D341Med (cell line): Measurements from ENCODE around the gene CCDC71.
A peak's percentile ranks its signal among the peaks of the same experiment; 100 is the strongest.

Source experiments
- DNase-seq: peaks from one replicate; pipeline ENCODE4 v3.0.0; 2012; ENCODE audit warnings: low spot score

The CCDC71 gene

DNA sequence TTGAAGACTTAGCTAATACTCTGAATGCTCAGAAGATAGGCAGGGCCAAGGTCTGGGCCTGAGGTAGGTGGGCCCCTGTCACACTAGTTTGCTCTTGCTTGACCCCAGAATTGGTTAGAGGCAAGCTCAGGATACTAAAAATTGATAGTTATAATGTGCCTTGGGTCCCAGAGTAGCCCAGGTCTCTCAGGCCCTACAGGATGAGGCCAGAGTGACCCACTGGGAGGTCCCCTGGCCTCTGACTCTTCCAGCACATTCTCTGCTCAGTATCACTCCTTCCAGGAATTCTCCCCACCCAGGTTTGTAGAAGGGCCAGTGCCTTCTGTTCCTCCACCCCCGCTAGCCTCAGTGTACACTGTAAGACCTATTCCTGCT, 4.6 kb upstream of the CCDC71 start:
- no peak for DNase-seq

GRCh38 chr3:49166752-49167556, 823 bp upstream of the CCDC71 start:
- DNase-seq: no peak

GRCh38 chr3:49164983-49165720, 979 bp downstream of the CCDC71 start:
- DNase-seq: peak; percentile 89

DNA sequence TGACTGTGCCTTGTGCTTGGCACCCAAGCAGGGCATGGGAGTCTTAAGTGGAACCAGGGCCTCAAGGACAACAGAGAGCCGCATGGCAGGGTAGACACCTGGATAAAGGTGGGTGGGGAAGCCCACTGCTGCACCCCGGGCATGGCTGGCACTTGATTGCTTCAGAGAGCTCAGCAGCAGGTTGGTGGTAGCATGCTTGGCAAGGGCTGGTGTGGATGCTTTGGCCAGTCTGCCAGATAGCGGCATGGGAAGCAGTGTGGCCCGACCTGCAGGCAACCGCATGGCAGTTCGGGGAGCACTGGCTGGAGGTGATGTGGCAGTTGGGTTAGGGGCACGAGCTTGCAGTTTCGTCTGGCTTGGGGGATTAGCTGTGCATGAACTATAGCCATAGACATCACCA, 2.5 kb downstream of the CCDC71 start:
- DNase-seq: no peak

DNA sequence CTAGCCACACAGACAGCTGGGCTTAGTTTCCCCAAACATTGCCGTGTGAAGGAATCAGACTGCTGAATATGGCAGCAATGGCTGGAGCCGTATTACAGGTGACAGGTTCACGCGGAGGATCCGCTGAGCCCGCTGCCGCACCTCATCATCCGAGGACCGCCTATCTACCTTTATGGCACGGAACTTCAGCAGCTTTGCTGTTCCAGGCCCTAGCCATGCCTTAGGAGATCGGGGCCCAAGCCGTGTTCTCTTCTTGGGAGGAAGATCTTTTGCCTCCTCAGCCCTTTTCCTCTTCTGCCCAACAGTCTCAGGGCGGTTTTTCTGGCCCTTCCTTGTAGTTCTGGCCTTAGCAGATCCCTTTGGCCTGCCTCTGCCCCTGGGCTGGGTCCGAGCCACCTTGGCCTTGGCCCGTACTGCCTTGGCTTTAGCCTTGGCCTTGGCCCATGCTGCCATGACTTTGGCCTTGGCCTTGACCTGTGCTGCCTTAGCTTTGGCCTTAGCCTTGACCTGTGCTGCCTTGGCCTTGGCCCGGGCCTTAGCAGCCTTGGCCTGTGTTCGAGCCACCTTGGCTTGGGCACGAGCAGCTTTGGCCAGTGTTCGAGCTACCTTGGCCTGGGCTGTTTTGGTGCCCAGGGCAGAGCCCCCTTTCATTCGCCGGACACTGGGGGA, 3.2 kb downstream of the CCDC71 start:
- no peak for DNase-seq

DNA sequence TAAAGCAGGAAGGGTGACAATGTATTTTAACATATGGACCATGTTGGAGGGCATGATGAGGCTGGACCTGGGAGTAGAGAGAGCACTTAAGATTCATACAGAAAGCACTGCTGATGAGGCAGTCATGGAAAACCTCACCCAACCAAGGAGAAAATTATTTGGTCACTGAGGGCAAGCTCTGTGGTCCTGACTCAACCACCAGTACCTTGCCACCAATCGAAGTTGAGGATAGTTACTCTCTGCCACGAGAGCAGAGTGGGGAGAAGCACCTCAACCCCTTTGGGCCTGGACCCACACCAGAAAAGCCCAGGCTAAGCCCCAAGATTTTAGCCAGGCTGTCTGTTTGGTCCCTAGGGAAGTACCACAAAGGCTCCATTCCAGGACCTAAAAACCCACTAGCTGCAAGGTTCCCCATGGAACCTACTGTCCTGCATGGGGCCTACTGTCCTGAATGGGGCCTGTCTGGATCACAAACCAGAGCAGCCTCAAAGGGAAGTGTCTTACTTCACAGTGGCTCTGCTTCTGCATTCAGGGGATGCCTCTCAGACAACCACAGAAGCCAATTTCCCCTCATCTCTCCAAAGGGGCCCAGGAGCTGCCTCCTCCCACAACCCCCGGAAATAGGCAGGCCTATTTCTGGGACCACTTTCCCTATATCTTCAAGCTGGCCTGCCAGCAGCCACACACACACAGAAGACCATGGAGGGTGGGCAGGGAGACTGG, 4.2 kb downstream of the CCDC71 start:
- DNase-seq: no peak

DNA sequence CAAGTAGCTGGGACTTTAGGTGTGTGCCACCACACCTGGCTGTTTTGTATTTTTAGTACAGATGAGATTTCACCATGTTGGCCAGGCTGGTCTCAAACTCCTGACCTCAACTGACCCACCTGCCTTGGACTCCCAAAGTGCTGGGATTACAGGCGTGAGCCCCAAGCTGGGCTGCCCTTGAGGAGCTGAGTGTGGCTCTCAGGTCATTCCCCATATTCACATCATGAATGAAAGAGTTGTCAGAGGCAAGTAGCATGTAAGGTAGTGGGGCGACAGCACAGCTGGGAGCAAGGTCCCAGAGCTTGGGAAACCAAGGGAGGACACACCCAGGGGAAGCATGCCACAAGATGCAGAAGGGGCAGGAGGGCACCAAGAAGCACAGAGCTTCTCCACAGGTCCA, 4.9 kb downstream of the CCDC71 start:
- no peak for DNase-seq

GRCh38 chr3:49158792-49159191, 7.3 kb downstream of the CCDC71 start:
- no peak for DNase-seq

DNA sequence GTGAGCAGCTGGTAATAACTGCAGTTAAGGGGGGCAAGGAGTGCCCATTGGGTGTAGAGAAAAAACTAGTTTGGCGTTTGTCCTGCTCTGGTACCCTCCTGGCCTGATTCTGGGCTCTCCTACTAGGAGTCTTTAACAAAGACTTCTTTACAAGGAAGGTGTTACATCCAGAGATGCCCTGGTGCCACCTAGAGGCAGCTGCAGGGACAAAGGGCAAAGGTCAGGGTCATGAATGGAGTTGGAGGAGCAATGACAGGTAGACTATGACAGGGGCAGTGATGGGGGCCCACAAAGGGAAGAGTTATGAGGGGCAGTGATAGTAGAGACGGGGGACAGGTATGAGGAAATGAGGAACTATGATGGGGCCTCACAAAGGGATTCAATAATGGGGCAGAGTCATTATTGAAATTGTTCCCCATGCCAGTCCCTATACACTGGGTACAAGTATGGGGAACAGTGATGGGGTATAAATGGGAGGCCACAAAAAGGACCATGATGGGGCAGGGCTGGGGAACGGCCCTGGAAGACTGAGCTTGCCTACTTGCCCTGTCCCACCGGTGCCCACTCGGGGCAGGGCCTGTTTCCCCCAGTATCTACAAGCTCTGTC, 7.9 kb downstream of the CCDC71 start:
- no peak for DNase-seq

GRCh38 chr3:49157289-49157688, 8.8 kb downstream of the CCDC71 start:
- no peak for DNase-seq

DNA sequence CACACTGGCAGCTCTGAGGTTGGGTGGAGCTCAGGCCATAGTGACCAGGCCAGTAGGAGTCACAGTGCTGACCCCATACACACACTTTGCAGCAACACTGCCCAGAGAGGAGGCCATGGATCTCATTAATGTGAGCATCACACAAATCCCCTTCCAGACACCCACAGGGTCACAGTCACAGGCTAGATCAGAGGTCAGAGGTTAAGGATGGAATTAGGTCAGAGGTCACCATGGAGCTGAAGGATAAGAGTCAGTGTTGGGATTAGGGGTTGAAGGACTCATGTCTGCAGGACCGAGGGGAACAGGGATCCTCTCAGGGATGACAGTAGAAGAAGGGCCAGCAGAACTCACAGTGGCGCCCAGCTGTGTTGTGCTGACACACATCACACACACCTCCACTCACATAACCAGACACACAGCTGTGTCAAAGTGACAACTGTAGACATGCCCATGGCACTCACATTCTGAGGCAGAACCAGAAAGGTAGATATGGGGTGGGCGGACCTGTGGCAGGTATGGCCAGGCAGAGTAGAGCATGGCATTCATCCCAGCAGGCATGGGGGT, 12.7 kb downstream of the CCDC71 start:
- DNase-seq: no peak

DNA sequence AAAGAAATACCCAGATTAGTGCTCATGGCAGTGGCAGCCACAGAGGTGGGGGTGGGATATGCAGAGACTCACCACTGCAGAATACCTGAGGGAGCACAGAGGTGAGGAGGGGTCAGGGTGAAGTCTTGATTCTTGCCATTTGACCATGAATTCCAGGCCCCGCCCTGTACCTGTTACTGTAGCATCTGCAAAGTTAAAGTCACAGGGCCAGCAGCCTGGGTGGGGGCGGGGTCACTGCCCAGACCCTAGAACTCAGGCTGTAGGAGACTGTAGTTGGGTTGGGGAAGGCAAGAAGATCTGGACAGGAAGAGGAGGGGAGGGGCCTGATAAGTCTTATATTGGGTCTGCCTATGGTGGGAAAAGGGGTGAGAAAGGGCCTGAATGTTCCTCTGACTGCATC, 14.5 kb downstream of the CCDC71 start:
- DNase-seq: no peak

DNA sequence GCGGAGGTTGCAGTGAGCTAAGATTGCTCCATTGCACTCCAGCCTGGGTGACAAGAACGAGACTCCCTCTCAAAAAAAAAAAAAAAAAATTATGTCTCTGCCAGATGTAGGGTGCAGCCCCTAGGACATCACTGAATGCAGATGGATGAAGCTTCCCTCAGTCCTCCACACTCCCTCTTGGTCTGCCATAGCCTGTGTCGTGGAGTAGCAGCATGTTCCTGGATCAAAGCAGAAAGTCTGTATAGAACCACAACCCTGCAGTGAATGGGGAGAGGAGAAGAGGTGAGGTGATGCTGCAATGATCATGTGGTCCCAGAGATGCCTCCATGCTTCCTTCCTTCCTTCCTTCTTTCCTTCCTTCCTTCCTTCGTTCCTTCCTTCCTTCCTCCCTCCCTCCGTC, 18.0 kb downstream of the CCDC71 start:
- DNase-seq: no peak

DNA sequence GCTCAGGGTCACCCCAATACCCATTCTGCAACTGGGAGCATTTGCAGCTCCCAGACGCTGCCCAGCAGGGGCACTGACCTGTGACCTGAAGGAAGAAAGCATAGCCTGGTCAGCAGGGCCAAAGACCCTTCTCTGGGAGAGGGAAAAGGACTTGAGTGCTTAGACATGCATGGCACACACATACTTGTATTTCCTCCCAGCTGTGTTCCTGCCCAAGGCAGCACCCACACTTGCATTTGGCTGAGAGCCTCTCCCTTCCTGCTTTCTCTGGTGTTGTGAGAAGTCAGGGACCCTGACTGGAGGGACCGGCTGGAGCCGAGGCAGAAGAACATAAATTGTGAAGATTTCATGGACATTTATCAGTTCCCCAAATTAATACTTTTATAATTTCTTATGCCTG, 26.1 kb downstream of the CCDC71 start:
- no peak for DNase-seq

DNA sequence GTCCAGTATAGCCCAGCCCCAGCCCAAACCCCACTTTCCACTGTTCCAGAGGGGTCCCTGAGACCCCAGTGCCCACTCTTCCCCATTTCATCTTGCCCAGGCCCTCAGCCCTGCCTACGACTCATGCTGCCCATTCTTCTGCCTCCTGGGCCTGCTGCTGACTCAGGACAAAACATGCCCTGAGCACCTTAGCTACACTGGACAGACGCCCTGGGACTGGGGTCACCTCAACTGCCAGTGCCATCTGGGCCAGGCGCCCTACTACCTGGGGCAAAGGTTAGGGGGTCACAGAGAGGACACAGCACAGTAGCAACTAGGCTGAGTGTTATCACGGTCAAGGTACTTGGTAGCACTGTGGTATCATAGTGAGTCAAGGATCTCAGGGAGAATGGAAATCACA, 30.6 kb downstream of the CCDC71 start:
- DNase-seq: no peak

- no peak for DNase-seq
Measured at GRCh38 chr3:49134471-49135265, 31.5 kb downstream of the CCDC71 start.

GRCh38 chr3:49133226-49133951, 32.7 kb downstream of the CCDC71 start:
- DNase-seq: peak; percentile 90

DNA sequence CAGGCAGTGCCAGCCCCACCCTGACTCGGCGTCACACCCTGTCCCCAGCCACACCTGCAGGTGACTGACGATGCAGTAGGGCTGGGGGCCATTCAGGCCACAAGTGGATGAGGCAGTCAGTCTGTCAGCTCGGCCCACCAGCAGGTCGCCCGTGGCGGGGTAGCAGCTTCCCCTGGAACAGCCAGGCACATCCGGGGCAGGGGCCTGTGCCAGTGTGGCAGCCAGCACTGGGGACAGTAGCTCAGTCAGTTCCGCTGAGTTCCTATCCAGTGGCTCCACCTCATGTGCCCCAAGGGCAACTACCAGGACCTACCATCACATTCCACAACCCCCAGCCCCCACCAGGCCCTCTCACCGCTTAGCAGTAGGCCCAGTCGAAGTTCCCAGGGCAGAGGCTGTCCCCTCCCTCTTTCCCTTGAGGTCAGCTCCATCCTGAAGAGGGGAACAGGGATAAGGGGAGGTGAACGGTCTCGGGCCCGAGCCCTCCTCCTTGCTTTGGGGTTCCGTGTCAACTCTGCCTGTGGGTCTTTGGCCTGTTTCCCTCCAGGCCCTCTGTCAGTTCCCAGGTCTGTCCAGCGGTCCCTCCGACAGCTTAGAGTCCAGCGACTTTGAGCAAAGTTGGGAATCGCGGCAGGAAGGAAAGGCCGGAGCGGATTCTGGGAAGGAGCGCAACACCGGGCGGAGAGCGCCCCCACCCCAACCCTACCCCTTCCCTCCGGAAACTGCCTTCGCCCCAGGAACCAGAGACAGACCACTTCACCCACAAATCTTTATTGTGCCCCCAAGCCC, 33.5 kb downstream of the CCDC71 start, which contains the start of gene LAMB2:
TSS of gene LAMB2 (minus strand) at position 614 of the 789 bp plus-strand sequence. CDS start at position 431, 183 bp downstream.
- peak; percentile 82 for DNase-seq

DNA sequence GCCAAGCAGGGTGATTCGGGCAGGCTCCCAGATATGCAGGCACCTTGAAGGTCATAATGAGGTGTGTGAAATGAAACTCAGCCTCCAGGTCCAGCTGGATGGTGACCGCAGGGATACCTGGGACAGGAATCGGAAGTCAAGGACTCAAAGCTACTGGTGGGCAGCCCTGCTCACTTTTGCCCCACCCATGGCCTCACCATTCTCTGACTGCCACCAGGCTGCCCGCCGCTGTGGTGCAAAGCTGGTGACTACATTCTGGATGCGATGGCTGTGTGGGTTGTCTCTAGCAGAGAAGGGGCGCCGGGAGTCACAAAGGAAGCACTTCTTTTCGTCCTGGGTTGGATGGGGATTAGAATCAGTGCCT, 34.1 kb downstream of the CCDC71 start:
- DNase-seq: no peak
